Gastroesophageal sphincter (tissue), 3 donors: ENCODE data around the gene RNF11.

Source experiments
- CTCF ChIP-seq, 4 experiments: fragments of 200-600 bp in 2 of 4; fragments of 450-650 bp in 2 of 4; sonication (generic) in 1 of 4; IDR thresholded peaks; one replicate each; pipeline ENCODE4 v1.5.1; 2017 to 2019; ENCODE audit warnings: antibody characterized with exemption in 4 of 4, mild to moderate bottlenecking in 2 of 4, moderate library complexity in 2 of 4
- POLR2A ChIP-seq, 2 donors: fragments of 450-650 bp; IDR thresholded peaks; one replicate each; pipeline ENCODE4 v1.6.1; 2017; ENCODE audit warnings: antibody characterized with exemption in 2 of 2, mild to moderate bottlenecking in 2 of 2, moderate library complexity in 1 of 2
- POLR2AphosphoS5 ChIP-seq: sonication (generic); formaldehyde crosslinking; IDR thresholded peaks from one replicate; pipeline ENCODE4 v1.6.1; 2017; ENCODE audit warnings: antibody characterized with exemption

- TF ChIP-seq CTCF (IDR thresholded peaks at IDR 0.05) (no peak), POLR2A (IDR thresholded peaks at IDR 0.05) (no peak), POLR2AphosphoS5 (no peak)
Measured at GRCh38 chr1:51219022-51219421, 17.1 kb upstream of the RNF11 start.
